Adrenal gland (tissue), 12 donors: Measurements from ENCODE around the gene SERPINA4. TPM values are rescaled to one million over a fixed set of nuclear protein-coding genes. Genes with fewer than 3 reads are reported as not detected.

Experiments used
- DNase-seq, 7 donors: peaks; one replicate each; pipeline ENCODE4 v3.0.0-alpha.2; 2019 to 2020
- H3K27ac ChIP-seq, 5 donors: fragments of 200-600 bp; sonication (generic) in 4 of 5; 1 replicate in 3 of 5; 2 replicates in 2 of 5; pipeline versions ENCODE4 v1.5.1 to v1.8.0; 2016 to 2020; ENCODE audit warnings: mild to moderate bottlenecking in 1 of 5
- H3K27me3 ChIP-seq: fragments of 200-600 bp; 2 replicates; pipeline ENCODE4 v1.8.0; 2021
- H3K36me3 ChIP-seq, 2 donors: fragments of 200-600 bp; replicated peaks in 1 of 2; 1 replicate in 1 of 2; 2 replicates in 1 of 2; pipeline versions ENCODE4 v1.5.1 to v1.8.0; 2018 to 2022
- H3K4me1 ChIP-seq, 2 donors: fragments of 200-600 bp; replicated peaks in 1 of 2; 1 replicate in 1 of 2; 2 replicates in 1 of 2; pipeline versions ENCODE4 v1.5.1 to v1.8.0; 2018 to 2021
- H3K4me3 ChIP-seq, 4 donors: fragments of 200-600 bp; sonication (generic) in 3 of 4; one replicate each; pipeline ENCODE4 v1.5.1; 2016 to 2018
- H3K9me3 ChIP-seq, 3 donors: fragments of 200-600 bp; sonication (generic) in 1 of 3; replicated peaks in 1 of 3; 1 replicate in 2 of 3; 2 replicates in 1 of 3; pipeline versions ENCODE4 v1.5.1 to v1.8.0; 2016 to 2021
- CTCF ChIP-seq, 6 experiments: fragments of 450-650 bp in 4 of 6; fragments of 200-600 bp in 2 of 6; sonication (generic) in 1 of 6; IDR thresholded peaks; 1 replicate in 5 of 6; 2 replicates in 1 of 6; pipeline versions ENCODE4 v1.5.1 to v1.8.0; 2016 to 2021; ENCODE audit warnings: antibody characterized with exemption in 6 of 6, mild to moderate bottlenecking in 2 of 6, moderate library complexity in 1 of 6
- POLR2A ChIP-seq, 2 donors: fragments of 450-650 bp; IDR thresholded peaks; one replicate each; pipeline ENCODE4 v1.6.1; 2017; ENCODE audit warnings: antibody characterized with exemption in 2 of 2, mild to moderate bottlenecking in 2 of 2, moderate library complexity in 1 of 2
- WGBS, 4 donors: extraction: QIAGEN DNeasy Blood & Tissue Kit in 2 of 4; methylation state at CpG; one replicate each; pipeline versions ENCODE4 v1.1.5 to v1.1.7; 2013 to 2017; 5-methylcytosine and 5-hydroxymethylcytosine counted together
- intact Hi-C, 2 donors: fragments of 100-400 bp; cut with DNase I; formaldehyde crosslinking; loops; one replicate each; pipeline versions ENCODE4 v1.14.1 to v1.15.0; 2022 to 2023
- polyA plus RNA-seq, 3 donors: library from polyadenylated mRNA; stranded (reverse); fragments of 200-250 nt in 2 of 3; fragments of 350-450 nt in 1 of 3; fragmentation: Illumina TruSeq in 1 of 3; extraction: RNeasy Lipid Tissue Mini Kit (QIAGEN cat#74804) in 1 of 3; gene quantifications; one replicate each; pipeline ENCODE4 v1.2.3, GENCODE V29; 2013 to 2014
- total RNA-seq, 9 donors: library from RNA; depleted of rRNA in 4 of 9; stranded (reverse); fragments of >200 nt in 4 of 9; fragments of 120-200 nt in 1 of 9; fragmentation: NEBNext Ultra II Directional in 1 of 9; extraction: Animal tissue kit (Norgen Biotek cat#: 25700) in 1 of 9; gene quantifications; one replicate each; pipeline versions ENCODE4 v1.1.0 to v1.2.4, GENCODE V29; 2013 to 2023
- donor health status: healthy with polysubstance abuse.
- donor health status: Bipolar disorder and iron deficiency.
- donor health status: DM: yes; HTN: yes; CAD: no.
- donor health status: DM: no; HTN: no; CAD: no.
- donor health status: DM: no; HTN: no; CAD: no.
- donor health status: DM: yes; HTN: yes; CAD: no.

SERPINA4 gene
- total and polyA plus RNA-seq, 12 donors = 0.06 to 0.31 (median 0.11) TPM; not detected in 9

GRCh38 chr14:94592457-94592856, 31.2 kb downstream of the SERPINA4 start:
- Histone ChIP-seq H3K36me3 (peaks cover 0 to 18% of the 10 kb centered on the region in 2 donors), H3K9me3 (no peaks in the 10 kb centered on the region), H3K27ac (no peak overlapping the region), H3K27me3 (no peaks in the 10 kb centered on the region), H3K4me3 (no peak overlapping the region), H3K4me1 (peaks cover 22% of the 10 kb centered on the region in 2 donors)
- TF ChIP-seq CTCF (IDR thresholded peaks at IDR 0.05) (no peak), POLR2A (IDR thresholded peaks at IDR 0.05) (no peak)
- intact Hi-C loops = no loop called here
- no peak for DNase-seq

- no peak for DNase-seq
- Histone ChIP-seq H3K27ac (peak overlapping the region; percentile 14 to 78 (median 53)), H3K4me1 (peaks cover 14 to 15% of the 10 kb centered on the region in 2 donors), H3K36me3 (peaks cover 0 to 18% of the 10 kb centered on the region in 2 donors), H3K9me3 (no peaks in the 10 kb centered on the region), H3K4me3 (no peak overlapping the region), H3K27me3 (no peaks in the 10 kb centered on the region)
- WGBS, 4 donors = 53 to 86% (median 77%) methylated on average over 3 of the region's 3 CpGs
- intact Hi-C loops = no loop called here
- TF ChIP-seq CTCF (IDR thresholded peaks at IDR 0.05) = no peak
- no peak for TF ChIP-seq POLR2A (IDR thresholded peaks at IDR 0.05)
Measured at GRCh38 chr14:94593376-94593748, 32.1 kb downstream of the SERPINA4 start.

GRCh38 chr14:94593749-94594431, 32.6 kb downstream of the SERPINA4 start:
- 14 to 74% (median 69%) methylated on average over 1 to 4 of the region's 4 CpGs for WGBS, 4 donors
- intact Hi-C loops = no loop called here
- peaks cover 18 to 20% of the 10 kb centered on the region in 2 donors for H3K4me1 ChIP-seq
- no peaks in the 10 kb centered on the region for H3K9me3 ChIP-seq
- H3K36me3 ChIP-seq = peaks cover 0 to 18% of the 10 kb centered on the region in 2 donors
- no peak overlapping the region for H3K4me3 ChIP-seq
- H3K27me3 ChIP-seq = no peaks in the 10 kb centered on the region
- H3K27ac ChIP-seq = peak overlapping the region; percentile 14 to 78 (median 53)
- TF ChIP-seq POLR2A (IDR thresholded peaks at IDR 0.05) = peak in 1 of 2 donors; percentile 24
- TF ChIP-seq CTCF (IDR thresholded peaks at IDR 0.05) = no peak
- peak; percentile 40 to 87 (median 78) for DNase-seq

GRCh38 chr14:94594441-94594840, 33.2 kb downstream of the SERPINA4 start:
- TF ChIP-seq POLR2A (IDR thresholded peaks at IDR 0.05) (no peak), CTCF (IDR thresholded peaks at IDR 0.05) (no peak)
- intact Hi-C loops = no loop called here
- H3K4me3 ChIP-seq = no peak overlapping the region
- H3K36me3 ChIP-seq = peaks cover 0 to 18% of the 10 kb centered on the region in 2 donors
- H3K9me3 ChIP-seq = no peaks in the 10 kb centered on the region
- no peaks in the 10 kb centered on the region for H3K27me3 ChIP-seq
- 84 to 92% (median 90%) methylated on average over 7 of the region's 7 CpGs for WGBS, 4 donors
- no peak for DNase-seq
- peak overlapping the region in 4 of 5 donors; percentile 21 to 78 (median 64) for H3K27ac ChIP-seq
- peaks cover 23 to 24% of the 10 kb centered on the region in 2 donors for H3K4me1 ChIP-seq
